ENCODE data around the gene C1orf185. TPM values are rescaled to one million over a fixed set of nuclear protein-coding genes. Genes with fewer than 3 reads are reported as not detected.
"Not testable (repeated sequence)": the region's sequence is repeated elsewhere in the genome, so short reads cannot be mapped to it uniquely, and the experiment has no call there.

The C1orf185 gene
- total RNA-seq, 1 donor from 2014 or later, result not detected

- Mint-ChIP-seq H3K9me3 (ENCODE audit: unreplicated experiment) (no peaks in the 10 kb centered on the region), H3K36me3 (ENCODE audit: unreplicated experiment) (no peaks in the 10 kb centered on the region), H3K4me1 (ENCODE audit: unreplicated experiment) (no peaks in the 10 kb centered on the region), H3K4me3 (ENCODE audit: unreplicated experiment) (no peak overlapping the region), H3K27me3 (ENCODE audit: unreplicated experiment) (peaks cover 39% of the 10 kb centered on the region), H3K27ac (ENCODE audit: unreplicated experiment) (no peak overlapping the region)
- TF ChIP-seq, protein P1, sequence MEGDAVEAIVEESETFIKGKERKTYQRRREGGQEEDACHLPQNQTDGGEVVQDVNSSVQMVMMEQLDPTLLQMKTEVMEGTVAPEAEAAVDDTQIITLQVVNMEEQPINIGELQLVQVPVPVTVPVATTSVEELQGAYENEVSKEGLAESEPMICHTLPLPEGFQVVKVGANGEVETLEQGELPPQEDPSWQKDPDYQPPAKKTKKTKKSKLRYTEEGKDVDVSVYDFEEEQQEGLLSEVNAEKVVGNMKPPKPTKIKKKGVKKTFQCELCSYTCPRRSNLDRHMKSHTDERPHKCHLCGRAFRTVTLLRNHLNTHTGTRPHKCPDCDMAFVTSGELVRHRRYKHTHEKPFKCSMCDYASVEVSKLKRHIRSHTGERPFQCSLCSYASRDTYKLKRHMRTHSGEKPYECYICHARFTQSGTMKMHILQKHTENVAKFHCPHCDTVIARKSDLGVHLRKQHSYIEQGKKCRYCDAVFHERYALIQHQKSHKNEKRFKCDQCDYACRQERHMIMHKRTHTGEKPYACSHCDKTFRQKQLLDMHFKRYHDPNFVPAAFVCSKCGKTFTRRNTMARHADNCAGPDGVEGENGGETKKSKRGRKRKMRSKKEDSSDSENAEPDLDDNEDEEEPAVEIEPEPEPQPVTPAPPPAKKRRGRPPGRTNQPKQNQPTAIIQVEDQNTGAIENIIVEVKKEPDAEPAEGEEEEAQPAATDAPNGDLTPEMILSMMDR (IDR thresholded peaks at IDR 0.05), result no peak
- no peak for DNase-seq (ENCODE audit: extremely low spot score, unreplicated experiment)
Measured at GRCh38 chr1:51114137-51114536, 12.1 kb downstream of the C1orf185 start.

DNA sequence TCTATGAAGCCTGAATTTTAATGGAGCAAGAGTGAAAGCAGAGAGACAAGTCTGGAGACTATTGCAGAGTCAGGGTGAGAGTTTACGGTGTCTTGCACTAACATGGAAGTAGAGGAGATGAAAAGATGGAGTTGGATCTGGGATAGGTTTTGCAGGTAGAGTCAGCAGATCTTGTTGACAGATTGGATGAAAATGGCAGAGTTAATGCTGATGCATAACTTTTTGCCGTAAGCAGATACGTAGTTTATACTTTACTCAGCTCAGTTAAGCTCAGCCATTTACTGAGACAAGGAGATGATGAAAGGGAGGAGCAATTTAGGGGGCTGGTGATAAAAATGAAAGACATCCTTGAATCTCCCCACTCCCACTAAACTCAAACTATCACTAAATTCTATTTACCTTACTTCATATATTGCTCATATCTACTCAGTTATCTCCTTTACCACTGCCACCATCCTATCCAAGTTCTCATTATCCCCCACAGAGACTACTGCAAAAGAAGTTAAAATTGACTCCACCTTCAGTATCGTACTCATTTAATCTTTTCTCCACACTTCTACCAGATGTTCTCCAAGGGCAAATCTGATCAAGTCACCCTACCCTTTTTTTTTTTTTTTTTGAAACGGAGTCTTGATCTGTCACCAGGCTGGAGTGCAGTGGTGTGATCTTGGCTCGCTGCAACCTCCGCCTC, 13.8 kb downstream of the C1orf185 start:
- Mint-ChIP-seq H3K9me3 (ENCODE audit: unreplicated experiment) (no peaks in the 10 kb centered on the region), H3K27ac (ENCODE audit: unreplicated experiment) (no peak overlapping the region), H3K36me3 (ENCODE audit: unreplicated experiment) (no peaks in the 10 kb centered on the region), H3K4me3 (ENCODE audit: unreplicated experiment) (no peak overlapping the region), H3K4me1 (ENCODE audit: unreplicated experiment) (no peaks in the 10 kb centered on the region), H3K27me3 (ENCODE audit: unreplicated experiment) (peaks cover 42% of the 10 kb centered on the region)
- TF ChIP-seq, protein P1 (IDR thresholded peaks at IDR 0.05), result no peak
- DNase-seq (ENCODE audit: extremely low spot score, unreplicated experiment), result no peak

DNA sequence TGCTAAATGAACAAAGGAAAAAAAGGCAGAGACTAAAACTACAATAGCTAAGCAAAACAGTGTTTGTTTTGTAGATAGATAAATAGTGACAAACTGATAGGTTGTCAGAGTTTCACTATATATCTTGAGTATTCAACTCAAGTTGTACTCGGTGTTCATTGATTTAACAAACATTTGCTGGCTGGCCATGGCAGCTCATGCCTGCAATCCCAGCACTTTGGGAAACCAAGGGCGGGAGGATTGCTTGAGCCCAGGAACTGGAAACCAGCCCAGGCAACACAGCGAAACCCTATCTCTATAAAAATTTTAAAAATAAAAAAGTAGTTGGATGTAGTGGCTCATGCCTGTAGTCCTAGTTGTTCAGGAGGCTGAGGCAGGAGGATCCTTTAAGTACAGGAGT, 17.3 kb downstream of the C1orf185 start:
- DNase-seq (ENCODE audit: extremely low spot score, unreplicated experiment), result no peak
- Mint-ChIP-seq H3K27ac (ENCODE audit: unreplicated experiment) (no peak overlapping the region), H3K4me1 (ENCODE audit: unreplicated experiment) (no peaks in the 10 kb centered on the region), H3K36me3 (ENCODE audit: unreplicated experiment) (no peaks in the 10 kb centered on the region), H3K9me3 (ENCODE audit: unreplicated experiment) (peaks cover 9% of the 10 kb centered on the region), H3K4me3 (ENCODE audit: unreplicated experiment) (no peak overlapping the region), H3K27me3 (ENCODE audit: unreplicated experiment) (peaks cover 49% of the 10 kb centered on the region)
- TF ChIP-seq, protein P1 (IDR thresholded peaks at IDR 0.05), result no peak

GRCh38 chr1:51120629-51121028, 18.6 kb downstream of the C1orf185 start:
- peaks cover 9% of the 10 kb centered on the region for H3K9me3 Mint-ChIP-seq (ENCODE audit: unreplicated experiment)
- no peak for DNase-seq (ENCODE audit: extremely low spot score, unreplicated experiment)
- TF ChIP-seq, protein P1 (IDR thresholded peaks at IDR 0.05), result no peak
- H3K4me1 Mint-ChIP-seq (ENCODE audit: unreplicated experiment), result no peaks in the 10 kb centered on the region
- no peak overlapping the region for H3K27ac Mint-ChIP-seq (ENCODE audit: unreplicated experiment)
- peaks cover 49% of the 10 kb centered on the region for H3K27me3 Mint-ChIP-seq (ENCODE audit: unreplicated experiment)
- no peak overlapping the region for H3K4me3 Mint-ChIP-seq (ENCODE audit: unreplicated experiment)
- no peaks in the 10 kb centered on the region for H3K36me3 Mint-ChIP-seq (ENCODE audit: unreplicated experiment)

GRCh38 chr1:51127152-51127551, 25.1 kb downstream of the C1orf185 start:
- H3K9me3 Mint-ChIP-seq (ENCODE audit: unreplicated experiment); H3K27ac Mint-ChIP-seq (ENCODE audit: unreplicated experiment); DNase-seq (ENCODE audit: extremely low spot score, unreplicated experiment); H3K36me3 Mint-ChIP-seq (ENCODE audit: unreplicated experiment); H3K4me1 Mint-ChIP-seq (ENCODE audit: unreplicated experiment); H3K4me3 Mint-ChIP-seq (ENCODE audit: unreplicated experiment): not testable (repeated sequence)
- H3K27me3 Mint-ChIP-seq (ENCODE audit: unreplicated experiment), result peaks cover 35% of the 10 kb centered on the region
